ENCODE results near the gene DSC1.

DSC1 gene

GRCh38 chr18:31116853-31117595 is 45.6 kb downstream of the DSC1 start:
- DNase-seq (ENCODE audit: low read depth, low spot score): no peak
- H3K27ac ChIP-seq: no peak overlapping the region

- H3K27ac ChIP-seq: no peak overlapping the region
- DNase-seq (ENCODE audit: low read depth, low spot score): no peak
Measured at GRCh38 chr18:31112804-31113203, 49.9 kb downstream of the DSC1 start.

DNA sequence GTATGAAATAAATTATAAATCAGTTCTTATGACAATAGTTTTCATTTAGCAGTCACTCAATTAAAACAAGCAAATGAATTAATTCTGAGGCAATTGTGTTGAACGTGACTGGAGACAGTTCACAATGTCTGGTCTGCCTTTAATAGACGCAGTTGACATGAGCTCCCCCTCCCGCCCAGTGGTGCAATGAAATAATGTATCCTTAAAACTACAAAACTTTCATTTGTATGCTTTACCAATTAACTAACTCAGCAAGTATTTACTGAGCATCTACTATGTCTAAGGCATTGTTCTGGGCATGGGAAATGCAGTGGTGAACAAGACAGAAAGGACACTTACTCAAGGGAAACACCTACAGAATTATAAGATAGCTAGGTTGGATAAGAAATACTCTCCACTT is 56.9 kb downstream of the DSC1 start:
- no peak for DNase-seq (ENCODE audit: low read depth, low spot score)

DNA sequence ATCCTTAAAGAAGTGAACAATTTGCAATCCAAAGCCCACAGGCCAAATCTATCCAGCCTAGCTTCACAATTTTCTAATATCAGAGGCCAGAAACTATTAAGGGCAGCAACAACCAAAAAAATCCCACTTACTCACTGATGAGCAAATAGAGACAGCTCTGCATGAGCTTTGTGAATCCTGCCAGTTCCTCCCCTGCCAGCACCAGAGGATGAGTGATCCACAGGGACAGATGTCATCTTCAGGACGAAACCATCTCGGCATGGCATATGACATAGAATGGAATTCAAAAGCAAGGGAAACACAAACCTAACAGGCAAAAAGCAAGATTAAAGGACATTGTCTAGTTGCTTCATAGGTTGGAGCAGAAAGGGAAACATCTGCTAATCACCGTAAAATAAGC is 58.2 kb downstream of the DSC1 start:
- DNase-seq (ENCODE audit: low read depth, low spot score): no peak
- peak overlapping the region; percentile 96 for H3K27ac ChIP-seq

More for the DNA sequence above, 56.9 kb downstream of the DSC1 start:
- no peak overlapping the region for H3K27ac ChIP-seq

GRCh38 chr18:31103423-31103822 is 59.2 kb downstream of the DSC1 start:
- DNase-seq (ENCODE audit: low read depth, low spot score): peak; percentile 39
- peak overlapping the region; percentile 96 for H3K27ac ChIP-seq

DNA sequence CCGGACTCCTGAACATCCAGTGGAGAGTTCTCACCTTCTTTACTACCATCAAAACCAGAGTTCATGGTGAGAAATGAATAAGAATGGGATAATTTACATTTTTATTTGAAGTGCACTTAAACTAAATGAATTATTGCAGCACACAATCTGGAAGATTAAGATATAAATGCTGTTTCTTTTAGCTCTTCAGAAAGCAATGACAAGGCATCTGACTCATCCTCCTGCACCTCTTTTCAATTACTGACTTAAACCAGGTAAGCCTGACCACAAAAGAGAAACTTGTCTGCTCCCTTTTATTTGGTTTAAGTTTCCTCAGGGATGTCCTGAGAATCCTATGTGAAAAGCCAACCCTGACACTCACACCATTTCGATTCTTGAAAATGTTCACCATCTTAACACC is 59.7 kb downstream of the DSC1 start:
- peak; percentile 80 for DNase-seq (ENCODE audit: low read depth, low spot score)
- peak overlapping the region; percentile 96 for H3K27ac ChIP-seq

DNA sequence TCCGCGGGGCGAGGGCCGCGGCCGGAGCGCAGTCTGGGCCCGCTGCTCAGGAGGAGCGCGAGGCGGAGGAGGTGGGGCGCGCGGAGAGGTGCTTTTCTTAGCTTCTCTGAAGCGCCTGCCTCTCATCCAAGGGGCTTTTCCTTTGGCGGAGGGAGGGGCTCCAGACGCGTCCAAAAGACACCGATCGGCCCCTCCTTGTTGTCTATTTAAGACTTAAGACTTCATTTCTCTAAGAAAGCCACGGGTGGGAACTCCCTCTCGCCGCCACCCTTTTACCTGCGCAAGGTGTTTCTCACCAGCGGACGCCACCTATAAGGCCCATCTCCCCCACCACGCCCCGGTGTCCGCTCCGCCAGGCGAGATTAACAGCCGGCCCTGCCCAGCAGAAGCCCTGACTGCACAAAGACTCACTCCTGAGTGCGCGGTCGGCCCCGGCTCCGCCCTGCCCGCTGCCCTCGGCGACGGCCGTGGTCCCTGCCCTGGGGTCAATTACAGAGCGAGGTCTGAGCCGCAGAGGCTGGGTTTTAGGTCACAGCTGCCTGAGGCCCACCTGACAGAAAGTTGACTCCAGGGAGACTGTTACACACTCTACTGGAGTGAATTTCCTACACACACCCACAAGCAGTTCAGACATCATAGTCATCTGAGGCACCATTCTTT is 60.5 kb downstream of the DSC1 start, which contains the start of gene DSC2:
Gene DSC2 (minus strand): TSS at position 397 of the 660 bp plus-strand sequence. CDS start 450 bp downstream, outside the sequence.
- H3K27ac ChIP-seq: peak within 1 kb of the TSS; percentile 96
- DNase-seq (ENCODE audit: low read depth, low spot score): peak; percentile 40

- H3K27ac ChIP-seq: peak overlapping the region; percentile 96
- no peak for DNase-seq (ENCODE audit: low read depth, low spot score)
Measured at GRCh38 chr18:31101183-31102024, 61.3 kb downstream of the DSC1 start.

DNA sequence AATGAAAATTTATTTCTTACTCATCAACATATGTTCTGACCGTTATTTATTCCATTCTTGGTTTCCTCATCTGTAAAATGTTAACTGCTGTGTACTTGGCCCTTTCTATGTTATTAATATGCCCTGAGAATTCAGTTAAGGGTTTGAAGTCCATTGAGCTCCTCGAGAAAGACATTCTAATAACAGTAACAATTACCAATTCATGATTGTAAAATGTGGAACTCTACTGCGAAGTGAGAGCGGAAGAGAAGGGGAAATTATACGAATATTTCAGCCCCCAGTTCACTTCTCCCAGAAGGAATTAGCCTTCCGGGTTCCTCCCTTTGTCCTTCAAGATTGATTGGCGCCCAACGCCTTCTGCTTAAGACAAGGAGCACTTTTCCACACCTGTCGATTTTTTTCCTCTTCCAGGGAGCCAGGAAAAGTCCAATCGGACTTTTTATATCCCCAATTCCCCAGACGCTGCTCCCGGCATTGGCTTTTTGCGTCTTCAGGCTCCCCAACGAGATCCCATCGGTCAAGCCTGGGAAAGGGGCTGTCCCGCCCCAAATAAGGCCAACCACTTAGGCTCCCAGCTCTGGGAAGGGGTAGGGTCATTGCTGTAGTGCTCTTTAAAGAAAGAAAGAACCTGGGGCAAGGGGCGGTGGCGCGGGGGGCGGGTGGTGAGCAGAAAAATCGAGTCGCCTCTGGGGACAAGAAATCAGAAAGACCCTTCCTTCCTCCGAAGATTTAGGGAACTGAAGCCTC is 62.0 kb downstream of the DSC1 start:
- no peak for DNase-seq (ENCODE audit: low read depth, low spot score)
- peak overlapping the region; percentile 96 for H3K27ac ChIP-seq

DNA sequence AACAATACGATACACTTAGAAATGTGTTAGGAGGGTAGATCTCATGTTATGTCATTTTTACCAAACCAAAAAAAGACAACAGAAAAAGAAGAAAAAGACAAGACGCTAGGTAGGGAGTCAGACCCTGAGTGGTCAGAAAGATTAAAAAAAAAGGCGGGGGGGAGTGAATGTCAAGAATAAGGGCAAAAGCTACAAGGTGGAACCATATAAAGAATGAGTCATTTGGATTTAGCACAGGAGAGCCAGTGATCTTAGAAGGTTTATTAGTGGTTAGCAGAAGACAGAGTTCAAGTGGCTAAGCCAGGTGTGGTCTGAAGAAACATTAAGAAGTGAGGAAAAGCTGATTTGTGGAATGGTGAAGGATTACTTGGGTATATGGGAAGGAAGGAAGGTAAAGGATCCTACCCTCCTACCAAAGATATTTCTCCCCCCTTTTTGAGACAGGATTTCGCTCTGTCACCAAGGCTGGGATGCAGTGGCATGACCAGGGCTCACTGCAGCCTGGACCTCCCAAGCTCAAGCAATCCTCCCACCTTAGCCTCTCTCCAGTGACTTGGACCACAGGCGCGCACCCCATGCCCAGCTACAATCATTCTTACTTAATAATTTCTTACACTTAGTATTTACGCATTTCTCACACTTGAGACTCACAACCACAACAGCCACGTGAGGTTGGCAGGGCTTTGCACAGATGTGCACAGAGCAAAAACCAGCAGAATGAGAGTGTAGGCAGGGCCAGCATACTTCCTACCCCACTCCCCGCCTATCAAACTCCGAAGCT is 63.0 kb downstream of the DSC1 start:
- no peak for DNase-seq (ENCODE audit: low read depth, low spot score)
- peak overlapping the region; percentile 96 for H3K27ac ChIP-seq

- peak overlapping the region; percentile 96 for H3K27ac ChIP-seq
- no peak for DNase-seq (ENCODE audit: low read depth, low spot score)
Measured at GRCh38 chr18:31098878-31099277, 63.8 kb downstream of the DSC1 start.

- no peak overlapping the region for H3K27ac ChIP-seq
- no peak for DNase-seq (ENCODE audit: low read depth, low spot score)
Measured at GRCh38 chr18:31097666-31098065, 65.0 kb downstream of the DSC1 start.

DNA sequence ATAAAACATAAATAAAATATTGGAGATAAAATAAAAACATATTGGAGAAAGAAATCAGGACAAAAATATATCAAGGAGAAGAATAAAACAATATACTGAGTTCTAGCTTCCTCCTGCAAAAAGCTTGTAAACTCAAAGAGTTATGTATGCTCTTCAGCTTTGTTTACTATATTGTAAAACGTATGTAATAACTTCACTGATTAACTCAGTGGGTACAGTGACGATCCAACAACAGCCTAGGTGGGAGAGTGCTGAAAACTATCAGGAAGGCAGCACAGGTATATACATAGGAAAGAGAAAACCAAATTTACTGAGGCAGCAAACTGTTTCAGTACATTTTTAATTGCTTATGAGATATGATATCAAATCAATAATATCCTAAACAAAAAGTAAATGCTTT is 68.8 kb downstream of the DSC1 start:
- no peak for DNase-seq (ENCODE audit: low read depth, low spot score)
- H3K27ac ChIP-seq: no peak overlapping the region

- no peak for DNase-seq (ENCODE audit: low read depth, low spot score)
- H3K27ac ChIP-seq: no peak overlapping the region
Measured at GRCh38 chr18:31093294-31093693, 69.4 kb downstream of the DSC1 start.

GRCh38 chr18:31091350-31091749 is 71.3 kb downstream of the DSC1 start:
- DNase-seq (ENCODE audit: low read depth, low spot score): no peak
- H3K27ac ChIP-seq: no peak overlapping the region

DNA sequence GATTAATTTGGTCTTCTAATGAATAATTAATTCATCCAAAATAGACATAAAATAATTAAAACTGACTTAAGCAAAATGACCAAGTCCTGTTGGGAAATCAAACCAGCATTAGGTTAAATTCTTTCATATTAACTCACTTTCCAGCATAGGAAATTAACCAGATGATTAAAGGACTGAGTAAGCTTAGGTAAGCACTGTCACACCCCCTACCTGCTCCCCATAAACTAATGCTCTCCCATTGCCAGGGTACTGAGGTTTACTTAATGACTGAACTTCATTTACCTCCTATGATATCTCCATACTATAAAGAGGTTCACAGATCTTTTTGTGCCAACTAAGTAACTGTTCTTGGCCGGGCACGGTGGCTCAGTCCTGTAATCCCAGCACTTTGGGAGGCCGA is 74.1 kb downstream of the DSC1 start:
- H3K27ac ChIP-seq: peak overlapping the region; percentile 14
- DNase-seq (ENCODE audit: low read depth, low spot score): no peak

- H3K27ac ChIP-seq: no peak overlapping the region
- no peak for DNase-seq (ENCODE audit: low read depth, low spot score)
Measured at GRCh38 chr18:31079973-31080372, 82.7 kb downstream of the DSC1 start.
